Activated T-cell treated with anti-CD3 and anti-CD28 coated beads, Interleukin-2, amount 50 U/mL, for 48 hours (primary cell): ENCODE data around the gene BDH2.

ENCODE experiments used
- DNase-seq, 2 experiments: peaks; one replicate each; pipeline ENCODE4 v3.0.0-alpha.2; 2020

The BDH2 gene

GRCh38 chr4:103079621-103080020 lies 20.0 kb downstream of the BDH2 start:
- no peak for DNase-seq

GRCh38 chr4:103076747-103077347 lies 22.8 kb downstream of the BDH2 start, which contains the start of gene SLC9B2:
TSS of gene SLC9B2 (minus strand) at chr4:103076761. CDS start at chr4:103067550, 9,211 bp downstream.
- no peak for DNase-seq

GRCh38 chr4:103075894-103076746 lies 23.5 kb downstream of the BDH2 start:
- peak; percentile 80 to 82 for DNase-seq

GRCh38 chr4:103075435-103075893 lies 24.2 kb downstream of the BDH2 start:
- DNase-seq: no peak

- no peak for DNase-seq
These were observed 24.7 kb downstream of the BDH2 start for GRCh38 chr4:103074744-103075434.

- DNase-seq: no peak
These were observed 25.7 kb downstream of the BDH2 start for GRCh38 chr4:103073792-103074438.

- no peak for DNase-seq
These were observed 31.6 kb downstream of the BDH2 start for GRCh38 chr4:103067841-103068547.

- DNase-seq: no peak
These were observed 39.0 kb downstream of the BDH2 start for GRCh38 chr4:103060453-103061148.

GRCh38 chr4:103054030-103054429 lies 45.6 kb downstream of the BDH2 start:
- no peak for DNase-seq

GRCh38 chr4:103052779-103053178 lies 46.9 kb downstream of the BDH2 start:
- no peak for DNase-seq

GRCh38 chr4:103052145-103052544 lies 47.5 kb downstream of the BDH2 start:
- DNase-seq: no peak

- DNase-seq: no peak
These were observed 48.7 kb downstream of the BDH2 start for GRCh38 chr4:103050736-103051436.

GRCh38 chr4:103046416-103047290 lies 53.0 kb downstream of the BDH2 start:
- DNase-seq: peak; percentile 36

- DNase-seq: no peak
These were observed 55.5 kb downstream of the BDH2 start for GRCh38 chr4:103044183-103044582.

- no peak for DNase-seq
These were observed 63.5 kb downstream of the BDH2 start for GRCh38 chr4:103036169-103036568.

GRCh38 chr4:103032574-103032973 lies 67.1 kb downstream of the BDH2 start:
- DNase-seq: no peak

GRCh38 chr4:103030791-103031190 lies 68.8 kb downstream of the BDH2 start:
- no peak for DNase-seq

- DNase-seq: no peak
These were observed 70.3 kb downstream of the BDH2 start for GRCh38 chr4:103029300-103029699.
